ENCODE data around the gene CDC42. TPM values are rescaled to one million over a fixed set of nuclear protein-coding genes. Genes with fewer than 3 reads are reported as not detected.

Gene CDC42
- total RNA-seq, 6 experiments from 2014 or later: 74.4 to 128 (median 95.9) TPM

GRCh38 chr1:22107126-22107525 is 54.6 kb downstream of the CDC42 start:
- intact Hi-C loops (cut with DNase I): loop anchor here in 1 of 2 donors (10.0 kb wide), 1 partner anchor 308 kb away; no protein-coding TSS in a partner anchor
- Histone ChIP-seq H3K4me1 (no peaks in the 10 kb centered on the region), H3K27me3 (no peaks in the 10 kb centered on the region), H3K9me3 (no peaks in the 10 kb centered on the region), H3K36me3 (no peaks in the 10 kb centered on the region), H3K4me3 (no peak overlapping the region), H3K27ac (no peak overlapping the region)
- no peak for TF ChIP-seq CTCF (IDR thresholded peaks at IDR 0.05)
- TF ChIP-seq POLR2A (IDR thresholded peaks at IDR 0.05): no peak
- no peak for ATAC-seq
- 95% methylated on average over 5 of the region's 5 CpGs for WGBS (ENCODE audit: insufficient coverage, low coverage, low lambda C conversion rate, missing lambda C conversion rate)
- no peak for DNase-seq

- WGBS (ENCODE audit: insufficient coverage, low coverage, low lambda C conversion rate, missing lambda C conversion rate): 43% methylated on average over 3 of the region's 11 CpGs
- intact Hi-C loops (cut with DNase I): loop anchor here in 1 of 2 donors (10.0 kb wide), 1 partner anchor 306 kb away; no protein-coding TSS in a partner anchor
- peak in 1 of 4 donors; percentile 15 for ATAC-seq
- H3K27me3 ChIP-seq: no peaks in the 10 kb centered on the region
- H3K4me1 ChIP-seq: no peaks in the 10 kb centered on the region
- TF ChIP-seq POLR2A (IDR thresholded peaks at IDR 0.05): no peak
- no peak for TF ChIP-seq CTCF (IDR thresholded peaks at IDR 0.05)
- no peaks in the 10 kb centered on the region for H3K9me3 ChIP-seq
- H3K36me3 ChIP-seq: no peaks in the 10 kb centered on the region
- H3K27ac ChIP-seq: no peak overlapping the region
- H3K4me3 ChIP-seq: no peak overlapping the region
- DNase-seq: no peak
These were observed 56.0 kb downstream of the CDC42 start for GRCh38 chr1:22108339-22109105.

GRCh38 chr1:22110016-22110415 is 57.5 kb downstream of the CDC42 start:
- ATAC-seq: no peak
- Histone ChIP-seq H3K9me3 (no peaks in the 10 kb centered on the region), H3K27ac (no peak overlapping the region), H3K4me3 (no peak overlapping the region), H3K27me3 (no peaks in the 10 kb centered on the region), H3K4me1 (no peaks in the 10 kb centered on the region), H3K36me3 (no peaks in the 10 kb centered on the region)
- no peak for DNase-seq
- intact Hi-C loops (cut with DNase I): no loop called here
- 92% methylated on average over 3 of the region's 3 CpGs for WGBS (ENCODE audit: insufficient coverage, low coverage, low lambda C conversion rate, missing lambda C conversion rate)
- TF ChIP-seq CTCF (IDR thresholded peaks at IDR 0.05) (no peak), POLR2A (IDR thresholded peaks at IDR 0.05) (no peak)

- no peak for ATAC-seq
- no peak overlapping the region for H3K4me3 ChIP-seq
- no peaks in the 10 kb centered on the region for H3K4me1 ChIP-seq
- intact Hi-C loops (cut with DNase I): no loop called here
- H3K27me3 ChIP-seq: no peaks in the 10 kb centered on the region
- no peaks in the 10 kb centered on the region for H3K9me3 ChIP-seq
- no peak for TF ChIP-seq POLR2A (IDR thresholded peaks at IDR 0.05)
- TF ChIP-seq CTCF (IDR thresholded peaks at IDR 0.05): no peak
- H3K36me3 ChIP-seq: no peaks in the 10 kb centered on the region
- no peak for DNase-seq
- WGBS (ENCODE audit: insufficient coverage, low coverage, low lambda C conversion rate, missing lambda C conversion rate): no CpG with 5 or more reads among the region's 1 CpG
- no peak overlapping the region for H3K27ac ChIP-seq
These were observed 58.6 kb downstream of the CDC42 start for GRCh38 chr1:22111115-22111514.
